Medulla oblongata (tissue), 1 donor: ENCODE measurements around the gene GRIK4.

Source experiments
- DNase-seq: peaks from one replicate; pipeline ENCODE4 v3.0.0-alpha.2; 2015; ENCODE audit errors: extremely low spot score

Gene GRIK4

DNA sequence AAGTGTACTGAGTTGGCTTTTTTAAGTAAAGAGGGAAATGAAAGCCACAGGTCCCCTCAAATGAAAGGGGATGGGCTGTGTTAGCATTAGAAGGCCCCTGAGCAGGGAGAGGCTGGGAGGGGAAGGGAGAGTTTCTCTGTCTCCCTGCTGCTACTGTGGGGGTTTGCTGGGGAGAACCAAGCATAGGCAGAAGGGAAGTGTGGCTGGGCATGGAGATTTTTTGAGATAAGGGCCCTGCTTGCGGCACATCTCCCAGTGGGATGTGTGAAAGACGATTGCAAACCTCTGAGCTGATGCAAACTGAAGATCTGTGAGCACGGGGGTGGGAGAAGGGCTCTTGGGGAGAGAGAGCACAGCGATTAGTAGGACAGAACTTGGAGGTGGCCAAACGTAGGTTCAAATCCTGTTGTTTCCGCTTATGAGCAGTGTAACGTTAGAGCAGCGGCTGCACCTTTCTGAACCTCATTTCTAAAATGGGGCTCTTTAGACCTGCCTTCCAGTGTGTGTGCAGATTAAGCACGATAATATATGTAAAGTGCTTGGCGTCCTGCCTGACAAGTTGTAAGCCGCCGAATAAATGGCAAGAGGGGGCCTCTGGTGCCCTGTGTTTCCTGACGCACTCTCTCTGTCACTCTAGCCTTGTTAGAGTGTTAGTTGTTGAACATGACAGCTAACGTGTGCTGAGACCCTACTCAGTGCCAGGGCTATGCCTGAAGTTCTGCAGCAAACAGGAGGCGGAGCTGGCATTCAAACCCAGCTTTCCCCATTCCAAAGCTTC, 122.3 kb downstream of the GRIK4 start:
- no peak for DNase-seq

DNA sequence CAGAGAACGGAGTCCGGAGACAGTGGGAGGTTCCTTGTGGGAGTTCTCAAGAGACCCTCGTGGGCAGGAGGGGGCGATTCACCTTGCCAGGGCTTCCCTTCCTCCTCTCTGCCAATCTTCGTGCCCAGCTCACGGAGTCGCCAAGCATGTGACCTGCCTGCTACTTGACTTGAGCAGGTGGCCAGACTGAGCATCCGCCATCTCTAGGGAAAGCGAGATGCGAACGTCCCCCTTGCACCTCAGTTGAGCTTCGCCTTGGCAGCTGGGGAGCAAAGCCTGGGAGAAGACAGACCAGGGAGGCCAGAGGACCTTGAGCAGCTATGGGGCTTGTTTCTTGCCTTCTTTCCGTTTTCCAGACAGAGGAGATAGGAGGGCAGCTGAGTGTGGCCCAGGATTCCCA, 123.2 kb downstream of the GRIK4 start:
- no peak for DNase-seq

DNA sequence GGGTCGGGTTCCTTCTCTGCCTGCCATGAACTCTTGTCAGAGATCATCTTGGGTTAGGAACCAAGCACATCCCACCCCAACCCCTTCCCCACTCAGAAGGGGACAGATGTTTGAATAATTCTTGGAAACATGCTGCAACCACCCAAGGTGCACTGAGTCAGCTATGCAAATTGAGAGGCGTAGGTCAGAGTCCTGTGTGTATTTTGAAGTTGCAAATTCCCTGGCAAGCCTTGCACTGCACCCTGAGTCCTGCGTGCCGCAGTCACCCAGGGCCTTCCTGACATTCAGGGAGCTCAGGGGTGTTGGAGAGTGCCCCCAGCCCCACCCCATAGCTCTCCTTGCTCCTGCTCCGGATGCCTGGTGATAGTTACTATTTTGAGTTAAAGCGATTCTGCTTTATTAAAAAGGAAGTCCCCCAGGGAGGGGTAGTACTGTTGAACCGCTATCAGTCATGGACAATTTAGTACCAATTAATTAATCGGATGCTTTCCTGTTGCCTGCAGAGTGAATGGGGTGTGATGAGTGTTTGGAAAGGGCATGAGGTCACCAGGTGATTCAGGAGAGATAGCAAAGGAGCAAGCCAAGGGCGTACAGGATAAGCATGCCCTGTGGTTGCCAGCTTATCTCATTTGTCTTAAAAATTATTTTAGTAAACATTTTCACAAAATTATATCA, 123.7 kb downstream of the GRIK4 start:
- DNase-seq: no peak

DNA sequence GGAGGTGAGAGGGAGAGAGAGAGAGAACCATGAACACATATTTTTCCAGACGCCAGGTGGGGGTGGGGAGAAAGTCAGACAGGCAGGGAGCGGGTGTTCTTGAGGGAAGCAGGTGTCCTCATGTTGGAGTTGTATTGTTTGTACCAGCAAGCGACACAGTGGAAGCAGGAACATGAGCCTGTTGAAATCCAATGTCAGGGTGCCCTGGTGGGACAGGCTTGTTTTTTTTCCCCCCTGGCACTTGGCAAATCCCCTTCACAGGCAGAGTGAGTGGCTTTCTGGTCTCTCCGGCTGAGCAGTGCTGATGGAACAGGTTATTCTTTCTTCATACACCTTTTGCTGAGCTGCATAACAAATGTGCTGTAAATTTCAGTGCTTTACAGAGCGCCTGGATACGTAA, 125.6 kb downstream of the GRIK4 start:
- no peak for DNase-seq

DNA sequence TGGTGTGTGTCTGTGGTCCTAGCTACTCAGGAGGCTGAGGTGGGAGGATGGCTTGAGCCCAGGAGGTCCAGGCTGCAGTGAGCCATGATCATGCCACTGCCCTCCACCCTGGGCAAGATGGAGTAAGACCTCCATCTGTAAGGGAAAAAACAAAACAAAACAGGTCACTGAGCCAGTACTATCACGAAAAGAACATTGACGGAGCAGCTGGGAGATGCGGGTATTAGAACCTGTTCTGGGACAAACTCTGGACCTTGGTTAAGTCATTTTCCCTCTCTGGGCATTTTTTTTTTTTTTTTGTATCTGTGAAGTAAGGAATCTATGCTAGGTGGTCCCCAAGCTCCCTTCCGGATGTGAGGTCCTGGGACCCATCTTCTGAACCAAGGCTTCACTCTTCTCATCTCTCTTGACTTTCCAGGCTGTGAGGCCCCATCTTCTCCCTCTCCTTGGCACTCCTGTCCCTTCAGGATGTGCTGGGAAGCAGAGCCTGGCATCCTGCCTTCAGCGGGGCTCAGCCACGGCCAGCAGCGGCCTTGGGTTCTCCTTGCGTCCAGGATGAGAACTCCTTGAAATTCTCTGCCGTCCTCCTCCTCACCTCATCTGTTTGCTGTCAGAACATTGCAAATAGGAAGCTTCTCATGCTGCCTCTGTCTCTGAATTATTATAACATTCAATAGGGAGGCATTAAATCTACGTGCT, 130.8 kb downstream of the GRIK4 start:
- DNase-seq: peak; percentile 8

DNA sequence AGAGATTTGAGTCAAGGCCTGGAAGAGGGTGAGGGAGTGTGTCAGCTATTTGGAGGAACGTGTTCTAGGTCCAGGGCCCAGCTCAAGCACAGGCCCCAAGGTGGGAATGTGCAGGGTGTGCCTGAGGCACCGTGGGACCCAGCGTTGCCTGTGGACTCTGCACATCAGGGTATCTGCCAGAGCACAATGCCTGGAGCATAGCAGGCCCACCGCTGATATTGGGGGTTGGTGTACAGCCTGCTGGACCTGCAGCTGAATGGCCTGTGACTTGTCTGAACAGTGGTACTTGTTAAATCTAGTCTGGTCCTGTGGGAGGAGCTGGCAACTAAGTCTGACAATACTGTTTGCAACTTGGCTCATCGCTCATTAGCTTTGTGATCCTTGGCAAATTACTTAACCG, 131.7 kb downstream of the GRIK4 start:
- peak; percentile 10 for DNase-seq

DNA sequence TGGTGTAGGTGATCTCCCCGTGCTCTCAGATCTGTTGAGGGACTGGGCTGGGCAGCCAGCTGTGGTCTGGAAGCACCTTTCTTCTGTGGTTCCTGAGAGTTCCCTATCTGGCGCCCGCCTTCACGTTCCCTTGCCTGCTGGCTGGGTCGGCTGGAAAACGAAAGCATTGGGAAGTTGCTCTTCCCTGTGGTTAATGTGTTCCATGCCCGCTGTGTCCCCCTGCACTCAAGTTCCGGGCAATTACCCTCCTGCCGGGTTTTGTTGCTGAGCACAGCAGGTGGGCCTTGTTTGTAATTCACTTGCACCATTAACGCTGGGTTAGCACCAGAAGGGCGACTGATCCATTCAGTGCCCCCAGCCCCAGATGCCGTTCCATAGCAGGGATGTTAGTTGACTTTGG, 134.1 kb downstream of the GRIK4 start:
- DNase-seq: no peak

DNA sequence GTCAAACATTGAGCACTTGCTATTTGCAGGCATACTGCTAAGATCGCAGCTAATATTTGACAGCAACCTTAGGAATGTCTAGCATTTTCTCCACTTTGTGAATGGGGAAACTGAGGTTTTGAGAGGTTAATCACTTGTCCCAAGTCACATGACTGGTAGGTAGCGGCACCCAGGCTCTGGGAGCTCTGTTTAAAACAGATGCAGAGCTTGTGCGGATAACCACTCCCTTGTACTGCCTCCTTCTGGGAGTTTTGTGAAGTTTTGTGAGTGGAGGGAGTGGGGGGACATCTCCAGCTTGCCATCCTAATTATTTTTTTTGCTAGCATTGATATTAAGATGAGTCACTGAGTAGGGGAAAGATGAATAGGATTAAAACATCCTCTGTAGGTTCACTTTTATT, 134.7 kb downstream of the GRIK4 start:
- no peak for DNase-seq

DNA sequence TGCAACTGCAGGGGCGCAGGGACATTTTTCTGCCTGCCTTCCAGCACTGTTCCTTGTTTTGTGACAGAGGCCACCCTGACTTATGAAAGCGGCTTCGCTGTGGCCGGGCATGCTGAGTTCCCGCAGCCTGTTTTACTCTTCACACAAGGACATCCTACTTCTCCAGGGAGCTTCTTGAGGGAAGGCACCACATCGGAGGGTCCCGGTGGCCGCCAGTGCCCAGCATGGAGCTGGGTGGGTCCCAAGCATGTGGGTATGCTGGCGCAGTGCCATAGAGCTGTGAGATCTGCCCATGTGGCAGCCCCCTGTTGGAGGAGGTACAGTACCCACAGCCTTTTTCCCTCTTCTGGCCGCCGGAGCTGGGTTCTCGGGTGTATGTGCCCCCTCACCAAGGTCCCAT, 136.1 kb downstream of the GRIK4 start:
- DNase-seq: no peak

DNA sequence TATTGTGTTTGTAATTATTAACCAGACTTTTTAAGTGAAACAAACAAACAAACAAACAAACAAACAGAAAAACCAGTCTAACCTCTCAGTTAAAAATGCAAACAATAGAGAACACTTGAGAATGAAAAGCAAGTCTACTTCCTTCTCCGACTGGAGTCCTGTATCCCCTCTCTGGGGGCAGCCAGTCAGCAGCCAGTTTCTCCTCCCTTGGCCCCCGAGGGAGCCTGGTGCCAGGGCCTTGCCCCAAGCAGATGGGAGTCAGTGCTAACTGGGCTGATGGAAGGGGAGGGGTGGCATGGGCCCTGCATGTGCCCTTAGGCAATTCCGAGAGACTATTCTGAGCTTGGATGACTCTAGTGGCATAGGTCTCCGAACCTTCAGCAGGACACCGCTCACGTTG, 137.2 kb downstream of the GRIK4 start:
- DNase-seq: no peak

DNA sequence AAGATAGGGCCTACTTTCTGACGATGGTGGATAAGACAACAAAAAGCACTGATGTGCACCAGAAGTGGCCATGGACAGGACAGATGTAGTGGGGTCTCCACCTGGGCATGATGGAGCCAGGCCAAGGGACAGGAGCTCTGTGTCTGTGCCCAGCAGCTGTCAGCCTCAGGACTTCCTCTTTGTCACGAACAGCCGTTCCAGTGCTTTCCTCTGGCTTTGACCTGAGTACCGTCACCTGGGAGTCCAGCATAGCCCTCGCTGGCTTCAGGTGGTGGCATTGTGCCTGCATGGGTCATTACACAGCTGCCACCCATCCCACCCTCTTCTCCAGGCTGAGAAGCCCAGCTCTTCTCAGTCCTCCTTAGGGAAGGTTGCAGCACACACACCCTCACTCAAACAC, 137.8 kb downstream of the GRIK4 start:
- no peak for DNase-seq

DNA sequence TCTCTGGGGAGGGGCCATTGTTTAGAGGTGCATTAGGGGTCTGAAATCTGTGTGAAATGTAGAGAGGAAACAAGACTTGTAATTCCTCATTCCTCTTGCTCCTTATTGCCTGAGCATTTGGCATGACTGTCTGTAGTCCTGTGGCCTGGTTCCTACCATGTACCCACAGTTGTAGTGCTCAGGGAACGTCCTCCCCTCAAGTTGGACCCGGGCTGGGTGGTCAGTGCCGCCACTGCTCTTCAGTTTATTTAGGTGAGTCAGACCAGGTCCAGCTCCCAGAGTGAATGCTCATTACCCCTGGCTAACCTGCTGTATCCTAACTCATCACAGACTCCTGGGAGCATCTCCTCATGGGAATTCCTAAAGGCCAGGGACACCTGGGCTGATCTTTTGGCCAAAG, 139.8 kb downstream of the GRIK4 start:
- DNase-seq: no peak

DNA sequence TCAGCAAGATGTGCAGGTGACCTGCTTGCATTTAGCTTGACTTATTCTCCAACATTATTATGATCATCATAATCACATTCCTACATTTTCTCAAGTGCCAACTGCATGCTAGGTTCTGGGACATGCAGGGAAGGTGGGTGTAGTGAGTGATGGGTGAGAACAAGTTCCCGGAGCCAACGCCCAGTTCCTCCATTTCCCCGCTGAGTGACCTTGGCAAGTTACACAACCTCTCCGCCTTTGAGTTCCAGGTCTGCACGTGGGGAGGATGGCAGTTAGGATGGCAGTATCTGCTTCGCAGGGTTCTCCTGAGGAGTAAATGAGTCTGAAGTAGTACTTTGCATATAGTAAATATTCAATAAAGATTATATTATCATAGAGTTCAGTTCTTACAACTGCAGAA, 140.3 kb downstream of the GRIK4 start:
- no peak for DNase-seq

- no peak for DNase-seq
Measured at GRCh38 chr11:120652705-120653335, 141.3 kb downstream of the GRIK4 start.

- no peak for DNase-seq
Measured at GRCh38 chr11:120655589-120655988, 144.0 kb downstream of the GRIK4 start.

DNA sequence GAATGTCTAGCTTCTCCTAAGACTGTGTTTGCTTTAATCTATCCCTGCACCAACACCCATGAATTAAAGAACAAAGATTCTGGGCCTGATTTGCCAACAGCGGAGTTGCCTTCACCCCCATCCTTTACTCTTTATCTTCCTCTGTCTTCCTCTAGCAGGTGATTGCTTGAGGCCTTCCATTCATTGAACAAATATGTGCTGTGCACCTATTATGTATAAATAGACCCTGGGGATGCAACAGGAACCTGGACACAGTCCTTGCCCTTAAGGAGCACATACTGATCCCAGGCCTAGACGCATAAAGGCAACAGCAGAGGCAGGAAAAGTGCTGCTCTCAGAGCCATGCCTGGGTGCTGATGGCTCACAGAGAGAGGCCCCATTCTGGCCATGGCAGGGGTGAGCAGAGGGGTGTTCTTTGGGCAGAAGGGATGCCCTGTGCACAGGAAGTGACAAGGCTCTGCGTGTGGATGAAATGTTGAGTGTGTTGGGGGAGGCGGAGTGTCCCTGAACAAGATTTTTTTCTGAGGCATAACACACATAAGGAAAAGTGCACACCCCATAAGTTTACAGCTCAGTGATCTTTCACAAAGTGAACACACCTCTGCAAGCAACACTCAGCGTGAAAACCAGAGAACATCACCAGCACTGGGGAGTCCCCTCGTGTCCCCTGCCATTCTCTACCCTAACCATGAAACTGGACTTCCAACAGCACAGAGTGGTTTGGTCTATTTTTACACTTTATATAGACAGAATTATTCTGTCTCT, 145.9 kb downstream of the GRIK4 start:
- no peak for DNase-seq

- DNase-seq: no peak
Measured at GRCh38 chr11:120658071-120658423, 146.5 kb downstream of the GRIK4 start.

DNA sequence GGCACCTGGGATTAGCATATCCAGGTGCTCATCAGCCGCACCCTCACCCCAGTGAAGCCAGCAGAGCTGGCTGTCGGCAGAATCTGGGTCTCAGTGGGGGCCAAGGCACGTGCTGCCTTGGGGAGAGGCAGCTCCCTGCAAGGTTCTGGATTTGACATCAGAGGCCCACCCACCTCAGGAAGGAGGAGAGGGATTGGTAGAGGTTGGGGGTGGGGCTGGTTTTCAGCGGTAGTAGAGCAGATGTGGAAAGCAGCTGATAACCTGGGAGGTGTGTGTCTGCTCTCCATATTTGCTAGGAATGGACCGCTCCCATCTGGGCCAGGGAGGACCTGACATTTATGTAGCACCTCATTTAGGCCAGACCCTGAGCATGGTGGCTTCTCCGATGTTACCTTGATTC, 147.5 kb downstream of the GRIK4 start:
- DNase-seq: no peak

DNA sequence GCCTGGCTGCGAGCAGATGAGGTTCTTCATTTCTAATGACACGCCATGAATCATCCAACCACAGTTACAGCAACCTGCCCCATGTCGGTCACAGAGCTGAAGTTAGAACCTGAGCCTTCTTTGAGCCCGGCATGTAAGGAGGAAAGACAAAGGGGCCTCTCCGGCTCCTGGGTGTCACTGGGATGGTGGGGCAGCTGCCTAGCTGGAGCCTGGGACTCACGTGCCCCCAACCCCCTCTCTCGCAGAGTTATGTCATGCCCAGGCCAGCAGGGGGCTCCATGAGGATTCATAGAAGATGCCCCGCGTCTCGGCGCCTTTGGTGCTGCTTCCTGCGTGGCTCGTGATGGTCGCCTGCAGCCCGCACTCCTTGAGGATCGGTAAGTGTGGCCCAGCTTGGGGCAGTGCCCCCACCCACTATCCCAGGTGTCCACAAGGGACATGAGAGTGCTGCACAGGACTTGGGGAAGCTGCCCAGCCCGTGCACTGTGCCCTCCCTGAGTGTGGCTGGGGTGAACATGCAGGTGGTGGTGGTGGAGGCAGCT, 148.5 kb downstream of the GRIK4 start:
- no peak for DNase-seq

GRCh38 chr11:120662071-120662676, 150.6 kb downstream of the GRIK4 start:
- peak; percentile 13 for DNase-seq

GRCh38 chr11:120663142-120663541, 151.6 kb downstream of the GRIK4 start:
- DNase-seq: no peak
